HepG2 (cell line): Measurements from ENCODE around the gene PLP1. TPM values are rescaled to one million over a fixed set of nuclear protein-coding genes. Genes with fewer than 3 reads are reported as not detected.

ENCODE experiments used
- ATAC-seq: fragments of 200-7000 bp; cut with Tn5 transposase; 3 replicates; pipeline ENCODE4 v1.9.1; 2020; ENCODE audit warnings: mild to moderate bottlenecking, moderate library complexity
- BruUV-seq: library from RNA; stranded (reverse); fragments of 400-500 nt; replicated peaks from 2 replicates; lab custom pipeline; 2021; lab: Mats Ljungman, UMichigan
- CTCF ChIA-PET: fragments of 300-600 bp; formaldehyde crosslinking; extraction: SDS; loops from one replicate; lab custom pipeline; 2021; ENCODE audit warnings: low total read pairs, inconsistent platforms, low intra/inter-chr PET ratio; lab: Yijun Ruan, JAX
- POLR2A ChIA-PET: fragments of 350-600 bp; sonication (Branson Sonifier 250); formaldehyde crosslinking; loops from one replicate; lab custom pipeline; 2020; ENCODE audit warnings: antibody characterized with exemption, inconsistent platforms; lab: Yijun Ruan, JAX
- DNase-seq: peaks from one replicate; pipeline ENCODE4 v3.0.0-alpha.2; 2015; ENCODE audit warnings: low spot score
- FAIRE-seq: peaks from 3 replicates; lab custom pipeline; 2011; peaks lifted over from hg19 to GRCh38; lab: Jason Lieb, UNC
- H2AFZ ChIP-seq: one replicate; pipeline ENCODE4 v1.6.1; 2011; ENCODE audit warnings: low read length, inconsistent platforms
- H3K27ac ChIP-seq: fragments of 300-600 bp; 3 replicates; pipeline ENCODE4 v1.8.0; 2011; ENCODE audit warnings: mixed run types, mild to moderate bottlenecking, mixed read lengths, low read length, inconsistent platforms; ENCODE audit not compliant: insufficient read depth; ENCODE audit errors: extremely low read length
- H3K27me3 ChIP-seq, 2 experiments: fragments of 200-600 bp in 1 of 2; 2 replicates in 1 of 2; 3 replicates in 1 of 2; pipeline versions ENCODE4 v1.6.0 to v1.8.0; 2011; ENCODE audit warnings: low read length in 2 of 2, mild to moderate bottlenecking in 2 of 2, moderate library complexity in 2 of 2, inconsistent platforms in 1 of 2; ENCODE audit not compliant: insufficient read depth in 2 of 2, control insufficient read depth in 1 of 2
- H3K36me3 ChIP-seq, 2 experiments: fragments of 200-600 bp in 1 of 2; replicated peaks in 1 of 2; 2 replicates in 1 of 2; 3 replicates in 1 of 2; pipeline versions ENCODE4 v1.5.1 to v1.8.0; 2011; ENCODE audit warnings: low read length in 2 of 2, inconsistent platforms in 1 of 2; ENCODE audit not compliant: insufficient read depth in 2 of 2, control insufficient read depth in 1 of 2
- H3K4me1 ChIP-seq: 2 replicates; pipeline ENCODE4 v1.5.1; 2012; ENCODE audit warnings: low read length, inconsistent platforms; ENCODE audit not compliant: insufficient read depth
- H3K4me2 ChIP-seq: 2 replicates; pipeline ENCODE4 v1.6.0; 2011; ENCODE audit warnings: low read depth, low read length, inconsistent platforms
- H3K4me3 ChIP-seq, 3 experiments: fragments of 200-600 bp in 1 of 3; sonication (generic), shearing (Covaris generic) in 1 of 3; replicated peaks in 1 of 3; 2 replicates each; pipeline ENCODE4 v1.5.1; 2011 to 2016; ENCODE audit warnings: low read length in 3 of 3, inconsistent platforms in 2 of 3, low read depth in 2 of 3, mild to moderate bottlenecking in 2 of 3, control low read depth in 1 of 3, mixed read lengths in 1 of 3; ENCODE audit not compliant: insufficient read depth in 1 of 3
- H3K79me2 ChIP-seq: one replicate; pipeline ENCODE4 v1.6.1; 2011; ENCODE audit warnings: low read length, inconsistent platforms; ENCODE audit not compliant: insufficient read depth
- H3K9ac ChIP-seq: 2 replicates; pipeline ENCODE4 v1.6.0; 2011; ENCODE audit warnings: mild to moderate bottlenecking, low read depth, low read length, inconsistent platforms; ENCODE audit not compliant: insufficient read depth
- H3K9me3 ChIP-seq: 2 replicates; pipeline ENCODE4 v1.5.1; 2012; ENCODE audit warnings: mild to moderate bottlenecking, low read length
- H4K20me1 ChIP-seq: 2 replicates; pipeline ENCODE4 v1.6.0; 2011; ENCODE audit warnings: inconsistent platforms, mild to moderate bottlenecking, low read length, moderate library complexity; ENCODE audit not compliant: insufficient read depth
- BRD4 ChIP-seq: sonication (generic); formaldehyde crosslinking; IDR thresholded peaks from 2 replicates; pipeline ENCODE4 v1.4.0; 2020; ENCODE audit warnings: missing genetic modification reagents
- NCOA2 ChIP-seq: sonication (generic); formaldehyde crosslinking; IDR thresholded peaks from 2 replicates; pipeline ENCODE4 v1.8.0; 2022; ENCODE audit warnings: inconsistent platforms
- NFKB2 ChIP-seq: sonication (generic); formaldehyde crosslinking; IDR thresholded peaks from 2 replicates; pipeline ENCODE4 v1.4.0; 2020; ENCODE audit warnings: missing genetic modification reagents, borderline replicate concordance
- NFYC ChIP-seq: IDR thresholded peaks from 2 replicates; pipeline ENCODE4 v1.6.1; 2016; ENCODE audit warnings: missing genetic modification reagents, missing compliant biosample characterization
- PHF21A ChIP-seq: sonication (generic); formaldehyde crosslinking; IDR thresholded peaks from 2 replicates; pipeline ENCODE4 v1.5.0; 2020; ENCODE audit warnings: mild to moderate bottlenecking, missing genetic modification reagents
- ZFAT ChIP-seq: sonication (generic); formaldehyde crosslinking; conservative IDR thresholded peaks from 2 replicates; pipeline ENCODE4 v1.8.1; 2023; ENCODE audit warnings: missing genetic modification reagents, inconsistent platforms
- ZNF225 ChIP-seq: sonication (generic); formaldehyde crosslinking; IDR thresholded peaks from 2 replicates; pipeline ENCODE4 v1.4.0; 2020; ENCODE audit warnings: mild to moderate bottlenecking, missing genetic modification reagents
- ZNF577 ChIP-seq: sonication (generic); formaldehyde crosslinking; IDR thresholded peaks from 2 replicates; pipeline ENCODE4 v1.4.0; 2020; ENCODE audit warnings: mild to moderate bottlenecking, low read depth, missing genetic modification reagents, borderline replicate concordance
- ZSCAN12 ChIP-seq: sonication (generic); formaldehyde crosslinking; IDR thresholded peaks from 2 replicates; pipeline ENCODE4 v1.9.0; 2021; ENCODE audit warnings: mild to moderate bottlenecking, missing genetic modification reagents
- WGBS: methylation state at CpG from one replicate; pipeline ENCODE4 v1.1.6; 2017; ENCODE audit warnings: low lambda C conversion rate; 5-methylcytosine and 5-hydroxymethylcytosine counted together
- in situ Hi-C: cut with HindIII; loops from 2 replicates; pipeline ENCODE4 v1.10.0; 2017; ENCODE audit warnings: low pct_unique_long_range_greater_than_20kb; ENCODE audit not compliant: extremely low pct_ligation_motif_present
- intact Hi-C: fragments of 100-400 bp; cut with micrococcal nuclease; formaldehyde crosslinking; loops from one replicate; pipeline ENCODE4 v1.10.0; 2022; ENCODE audit not compliant: unreplicated experiment
- polyA plus RNA-seq, 8 experiments: library from polyadenylated mRNA; depleted of rRNA in 3 of 8; stranded (reverse) in 7 of 8; unstranded in 1 of 8; fragments of >200 nt; fragmentation: Illumina TruSeq in 4 of 8; extraction: Trizol in 4 of 8; gene quantifications; 2 replicates each; pipeline versions ENCODE4 v1.2.1 to v1.2.3, GENCODE V29; 2011 to 2016; ENCODE audit warnings: low read depth in 4 of 8, missing spikeins in 1 of 8, mixed read lengths in 1 of 8; ENCODE audit not compliant: insufficient read depth in 1 of 8
- total RNA-seq, 5 experiments: library from RNA; depleted of rRNA; stranded (reverse); fragments of >200 nt; fragmentation: Illumina TruSeq; extraction: Trizol; gene quantifications; 2 replicates each; pipeline ENCODE4 v1.2.3, GENCODE V29; 2016; ENCODE audit warnings: low read depth in 1 of 5
- TF ChIP-seq, protein P1 (sequence below): sonication (generic); formaldehyde crosslinking; IDR thresholded peaks from 2 replicates; pipeline ENCODE4 v1.9.0; 2021; ENCODE audit warnings: missing genetic modification reagents, borderline replicate concordance
- TF ChIP-seq, protein P2 (sequence below), 2 experiments: IDR thresholded peaks; 2 replicates each; pipeline ENCODE4 v1.6.1; 2011 to 2012; ENCODE audit warnings: low read length in 2 of 2, borderline replicate concordance in 1 of 2, low read depth in 1 of 2, mild to moderate bottlenecking in 1 of 2, moderate library complexity in 1 of 2
- TF ChIP-seq, protein P3 (sequence below): sonication (generic); formaldehyde crosslinking; IDR thresholded peaks from 2 replicates; pipeline ENCODE4 v1.5.1; 2020; ENCODE audit warnings: mild to moderate bottlenecking, missing genetic modification reagents, borderline replicate concordance
- TF ChIP-seq, protein P4 (sequence below): sonication (generic); formaldehyde crosslinking; IDR thresholded peaks from 2 replicates; pipeline ENCODE4 v1.9.0; 2022; ENCODE audit warnings: low read depth, missing genetic modification reagents

Gene PLP1
- total and polyA plus RNA-seq, 2 of the 13 experiments (the other 11 are each of a cell fraction or from before 2014, with no cell fraction given) = 0.15 to 0.27 TPM

DNA sequence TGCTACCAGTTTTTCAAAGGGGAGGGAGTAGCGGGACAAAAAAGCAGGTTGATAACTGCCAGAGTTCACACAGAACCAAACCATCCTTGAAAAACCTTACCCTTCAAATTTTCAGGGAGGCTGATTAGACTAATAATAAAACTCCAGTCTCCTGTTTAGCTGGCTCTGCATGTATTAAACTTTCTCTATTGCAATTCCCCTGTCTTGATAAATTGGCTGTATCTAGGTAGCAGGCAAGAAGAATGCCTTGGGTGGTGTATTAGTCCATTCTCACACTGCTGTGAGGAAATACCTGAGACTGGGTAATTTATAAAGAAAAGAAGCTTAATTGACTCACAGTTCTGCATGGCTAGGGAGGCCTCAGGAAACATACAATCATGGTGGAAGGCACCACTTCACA lies 18.1 kb upstream of the PLP1 start:
- Histone ChIP-seq H3K36me3 (no peaks in the 10 kb centered on the region), H3K9me3 (no peaks in the 10 kb centered on the region), H4K20me1 (no peaks in the 10 kb centered on the region), H3K4me2 (no peak overlapping the region), H3K27me3 (no peaks in the 10 kb centered on the region; a peak in 1 of 5 replicates), H3K9ac (no peak overlapping the region), H3K4me1 (no peaks in the 10 kb centered on the region), H3K79me2 (no peaks in the 10 kb centered on the region), H2AFZ (no peak overlapping the region), H3K4me3 (no peak overlapping the region), H3K27ac (no peak overlapping the region)
- intact Hi-C loops (no loop called here), in situ Hi-C loops (no loop called here)
- FAIRE-seq (no peak), DNase-seq (no peak), ATAC-seq (no peak)
- no TSS peak for BruUV-seq
- ChIA-PET POLR2A (no interaction called here), CTCF (no interaction called here)
- 8% methylated on average over 1 of the region's 1 CpG for WGBS
- TF ChIP-seq NCOA2 (no peak), NFKB2 (CRISPR knock-in tag) (no peak), ZFAT (no peak), ZSCAN12 (no peak), NFYC (CRISPR knock-in tag) (no peak), BRD4 (CRISPR knock-in tag) (no peak), ZNF225 (CRISPR knock-in tag) (no peak), ZNF577 (CRISPR knock-in tag) (no peak), PHF21A (CRISPR knock-in tag) (no peak)
- TF ChIP-seq, protein P1, sequence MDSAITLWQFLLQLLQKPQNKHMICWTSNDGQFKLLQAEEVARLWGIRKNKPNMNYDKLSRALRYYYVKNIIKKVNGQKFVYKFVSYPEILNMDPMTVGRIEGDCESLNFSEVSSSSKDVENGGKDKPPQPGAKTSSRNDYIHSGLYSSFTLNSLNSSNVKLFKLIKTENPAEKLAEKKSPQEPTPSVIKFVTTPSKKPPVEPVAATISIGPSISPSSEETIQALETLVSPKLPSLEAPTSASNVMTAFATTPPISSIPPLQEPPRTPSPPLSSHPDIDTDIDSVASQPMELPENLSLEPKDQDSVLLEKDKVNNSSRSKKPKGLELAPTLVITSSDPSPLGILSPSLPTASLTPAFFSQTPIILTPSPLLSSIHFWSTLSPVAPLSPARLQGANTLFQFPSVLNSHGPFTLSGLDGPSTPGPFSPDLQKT (CRISPR knock-in tag) = no peak
- TF ChIP-seq, protein P2, sequence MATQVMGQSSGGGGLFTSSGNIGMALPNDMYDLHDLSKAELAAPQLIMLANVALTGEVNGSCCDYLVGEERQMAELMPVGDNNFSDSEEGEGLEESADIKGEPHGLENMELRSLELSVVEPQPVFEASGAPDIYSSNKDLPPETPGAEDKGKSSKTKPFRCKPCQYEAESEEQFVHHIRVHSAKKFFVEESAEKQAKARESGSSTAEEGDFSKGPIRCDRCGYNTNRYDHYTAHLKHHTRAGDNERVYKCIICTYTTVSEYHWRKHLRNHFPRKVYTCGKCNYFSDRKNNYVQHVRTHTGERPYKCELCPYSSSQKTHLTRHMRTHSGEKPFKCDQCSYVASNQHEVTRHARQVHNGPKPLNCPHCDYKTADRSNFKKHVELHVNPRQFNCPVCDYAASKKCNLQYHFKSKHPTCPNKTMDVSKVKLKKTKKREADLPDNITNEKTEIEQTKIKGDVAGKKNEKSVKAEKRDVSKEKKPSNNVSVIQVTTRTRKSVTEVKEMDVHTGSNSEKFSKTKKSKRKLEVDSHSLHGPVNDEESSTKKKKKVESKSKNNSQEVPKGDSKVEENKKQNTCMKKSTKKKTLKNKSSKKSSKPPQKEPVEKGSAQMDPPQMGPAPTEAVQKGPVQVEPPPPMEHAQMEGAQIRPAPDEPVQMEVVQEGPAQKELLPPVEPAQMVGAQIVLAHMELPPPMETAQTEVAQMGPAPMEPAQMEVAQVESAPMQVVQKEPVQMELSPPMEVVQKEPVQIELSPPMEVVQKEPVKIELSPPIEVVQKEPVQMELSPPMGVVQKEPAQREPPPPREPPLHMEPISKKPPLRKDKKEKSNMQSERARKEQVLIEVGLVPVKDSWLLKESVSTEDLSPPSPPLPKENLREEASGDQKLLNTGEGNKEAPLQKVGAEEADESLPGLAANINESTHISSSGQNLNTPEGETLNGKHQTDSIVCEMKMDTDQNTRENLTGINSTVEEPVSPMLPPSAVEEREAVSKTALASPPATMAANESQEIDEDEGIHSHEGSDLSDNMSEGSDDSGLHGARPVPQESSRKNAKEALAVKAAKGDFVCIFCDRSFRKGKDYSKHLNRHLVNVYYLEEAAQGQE (IDR thresholded peaks at IDR 0.05; ENCODE audit: borderline replicate concordance in 1 of 2, low read depth in 1 of 2, low read length in 2 of 2) = no peak
- TF ChIP-seq, protein P3, sequence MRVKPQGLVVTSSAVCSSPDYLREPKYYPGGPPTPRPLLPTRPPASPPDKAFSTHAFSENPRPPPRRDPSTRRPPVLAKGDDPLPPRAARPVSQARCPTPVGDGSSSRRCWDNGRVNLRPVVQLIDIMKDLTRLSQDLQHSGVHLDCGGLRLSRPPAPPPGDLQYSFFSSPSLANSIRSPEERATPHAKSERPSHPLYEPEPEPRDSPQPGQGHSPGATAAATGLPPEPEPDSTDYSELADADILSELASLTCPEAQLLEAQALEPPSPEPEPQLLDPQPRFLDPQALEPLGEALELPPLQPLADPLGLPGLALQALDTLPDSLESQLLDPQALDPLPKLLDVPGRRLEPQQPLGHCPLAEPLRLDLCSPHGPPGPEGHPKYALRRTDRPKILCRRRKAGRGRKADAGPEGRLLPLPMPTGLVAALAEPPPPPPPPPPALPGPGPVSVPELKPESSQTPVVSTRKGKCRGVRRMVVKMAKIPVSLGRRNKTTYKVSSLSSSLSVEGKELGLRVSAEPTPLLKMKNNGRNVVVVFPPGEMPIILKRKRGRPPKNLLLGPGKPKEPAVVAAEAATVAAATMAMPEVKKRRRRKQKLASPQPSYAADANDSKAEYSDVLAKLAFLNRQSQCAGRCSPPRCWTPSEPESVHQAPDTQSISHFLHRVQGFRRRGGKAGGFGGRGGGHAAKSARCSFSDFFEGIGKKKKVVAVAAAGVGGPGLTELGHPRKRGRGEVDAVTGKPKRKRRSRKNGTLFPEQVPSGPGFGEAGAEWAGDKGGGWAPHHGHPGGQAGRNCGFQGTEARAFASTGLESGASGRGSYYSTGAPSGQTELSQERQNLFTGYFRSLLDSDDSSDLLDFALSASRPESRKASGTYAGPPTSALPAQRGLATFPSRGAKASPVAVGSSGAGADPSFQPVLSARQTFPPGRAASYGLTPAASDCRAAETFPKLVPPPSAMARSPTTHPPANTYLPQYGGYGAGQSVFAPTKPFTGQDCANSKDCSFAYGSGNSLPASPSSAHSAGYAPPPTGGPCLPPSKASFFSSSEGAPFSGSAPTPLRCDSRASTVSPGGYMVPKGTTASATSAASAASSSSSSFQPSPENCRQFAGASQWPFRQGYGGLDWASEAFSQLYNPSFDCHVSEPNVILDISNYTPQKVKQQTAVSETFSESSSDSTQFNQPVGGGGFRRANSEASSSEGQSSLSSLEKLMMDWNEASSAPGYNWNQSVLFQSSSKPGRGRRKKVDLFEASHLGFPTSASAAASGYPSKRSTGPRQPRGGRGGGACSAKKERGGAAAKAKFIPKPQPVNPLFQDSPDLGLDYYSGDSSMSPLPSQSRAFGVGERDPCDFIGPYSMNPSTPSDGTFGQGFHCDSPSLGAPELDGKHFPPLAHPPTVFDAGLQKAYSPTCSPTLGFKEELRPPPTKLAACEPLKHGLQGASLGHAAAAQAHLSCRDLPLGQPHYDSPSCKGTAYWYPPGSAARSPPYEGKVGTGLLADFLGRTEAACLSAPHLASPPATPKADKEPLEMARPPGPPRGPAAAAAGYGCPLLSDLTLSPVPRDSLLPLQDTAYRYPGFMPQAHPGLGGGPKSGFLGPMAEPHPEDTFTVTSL (CRISPR knock-in tag) = no peak
- TF ChIP-seq, protein P4, sequence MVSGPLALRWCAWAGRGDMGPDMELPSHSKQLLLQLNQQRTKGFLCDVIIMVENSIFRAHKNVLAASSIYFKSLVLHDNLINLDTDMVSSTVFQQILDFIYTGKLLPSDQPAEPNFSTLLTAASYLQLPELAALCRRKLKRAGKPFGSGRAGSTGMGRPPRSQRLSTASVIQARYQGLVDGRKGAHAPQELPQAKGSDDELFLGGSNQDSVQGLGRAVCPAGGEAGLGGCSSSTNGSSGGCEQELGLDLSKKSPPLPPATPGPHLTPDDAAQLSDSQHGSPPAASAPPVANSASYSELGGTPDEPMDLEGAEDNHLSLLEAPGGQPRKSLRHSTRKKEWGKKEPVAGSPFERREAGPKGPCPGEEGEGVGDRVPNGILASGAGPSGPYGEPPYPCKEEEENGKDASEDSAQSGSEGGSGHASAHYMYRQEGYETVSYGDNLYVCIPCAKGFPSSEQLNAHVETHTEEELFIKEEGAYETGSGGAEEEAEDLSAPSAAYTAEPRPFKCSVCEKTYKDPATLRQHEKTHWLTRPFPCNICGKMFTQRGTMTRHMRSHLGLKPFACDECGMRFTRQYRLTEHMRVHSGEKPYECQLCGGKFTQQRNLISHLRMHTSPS (CRISPR knock-in tag) = no peak
